SK-N-SH treated with all-trans-retinoic acid at 6 μM for 48 hours (cell line): ENCODE data around the gene FXR2.

Experiments
- ATAC-seq: fragments of 200-7000 bp; cut with Tn5 transposase; 3 replicates; pipeline ENCODE4 v1.9.1; 2020; ENCODE audit warnings: mild to moderate bottlenecking, moderate library complexity
- ARNTL ChIP-seq: fragments of 450-650 bp; formaldehyde crosslinking; IDR thresholded peaks from 2 replicates; pipeline ENCODE4 v1.5.0; 2020; ENCODE audit warnings: low read depth, mild to moderate bottlenecking, moderate library complexity, borderline replicate concordance
- BACH2 ChIP-seq: fragments of 250-450 bp; sonication (Bioruptor Pico); IDR thresholded peaks from 2 replicates; pipeline ENCODE4 v1.9.0; 2021; ENCODE audit warnings: mild to moderate bottlenecking, borderline replicate concordance
- CREB5 ChIP-seq: fragments of 250-450 bp; sonication (Bioruptor Pico); IDR thresholded peaks from 2 replicates; pipeline ENCODE4 v1.5.1; 2020; ENCODE audit warnings: low read depth, mild to moderate bottlenecking, moderate library complexity
- CSDC2 ChIP-seq: fragments of 250-450 bp; sonication (Bioruptor Pico); IDR thresholded peaks from 2 replicates; pipeline ENCODE4 v1.5.0; 2020; ENCODE audit warnings: mild to moderate bottlenecking, moderate library complexity
- CSRNP3 ChIP-seq: fragments of 250-450 bp; sonication (Bioruptor Pico); IDR thresholded peaks from 2 replicates; pipeline ENCODE4 v1.5.1; 2021; ENCODE audit warnings: mild to moderate bottlenecking, moderate library complexity
- ESRRG ChIP-seq: fragments of 250-450 bp; sonication (Bioruptor Pico); IDR thresholded peaks from 2 replicates; pipeline ENCODE4 v1.6.1; 2021; ENCODE audit warnings: mild to moderate bottlenecking
- GLIS3 ChIP-seq: fragments of 250-450 bp; sonication (Bioruptor Pico); IDR thresholded peaks from 2 replicates; pipeline ENCODE4 v1.5.0; 2020; ENCODE audit warnings: mild to moderate bottlenecking, moderate library complexity
- ISL1 ChIP-seq: fragments of 250-450 bp; sonication (Bioruptor Pico); IDR thresholded peaks from 2 replicates; pipeline ENCODE4 v2.1.2; 2022; ENCODE audit warnings: mild to moderate bottlenecking, moderate library complexity
- OSR1 ChIP-seq: fragments of 250-450 bp; sonication (Bioruptor Pico); IDR thresholded peaks from 2 replicates; pipeline ENCODE4 v1.8.0; 2022; ENCODE audit warnings: moderate library complexity, mild to moderate bottlenecking, inconsistent platforms
- PATZ1 ChIP-seq: fragments of 250-450 bp; sonication (Bioruptor Pico); IDR thresholded peaks from 2 replicates; pipeline ENCODE4 v1.8.0; 2020; ENCODE audit warnings: mild to moderate bottlenecking, moderate library complexity, borderline replicate concordance
- POU6F1 ChIP-seq: fragments of 250-450 bp; sonication (Bioruptor Pico); IDR thresholded peaks from 2 replicates; pipeline ENCODE4 v1.8.0; 2021; ENCODE audit warnings: low read depth, mild to moderate bottlenecking, moderate library complexity, borderline replicate concordance
- PPARA ChIP-seq: fragments of 250-450 bp; sonication (Bioruptor Pico); IDR thresholded peaks from 2 replicates; pipeline ENCODE4 v1.5.0; 2020; ENCODE audit warnings: mild to moderate bottlenecking, borderline replicate concordance
- RARB ChIP-seq: fragments of 250-450 bp; sonication (Bioruptor Pico); IDR thresholded peaks from 2 replicates; pipeline ENCODE4 v1.8.0; 2021; ENCODE audit warnings: mild to moderate bottlenecking, moderate library complexity
- SNAI2 ChIP-seq: fragments of 250-450 bp; sonication (Bioruptor Pico); IDR thresholded peaks from 2 replicates; pipeline ENCODE4 v1.5.0; 2020; ENCODE audit warnings: mild to moderate bottlenecking, moderate library complexity
- TCF4 ChIP-seq: fragments of 250-450 bp; sonication (Bioruptor Pico); IDR thresholded peaks from 2 replicates; pipeline ENCODE4 v1.8.0; 2021; ENCODE audit warnings: mild to moderate bottlenecking, moderate library complexity, borderline replicate concordance
- TOX ChIP-seq: fragments of 250-450 bp; sonication (Bioruptor Pico); IDR thresholded peaks from 2 replicates; pipeline ENCODE4 v1.8.0; 2021; ENCODE audit warnings: mild to moderate bottlenecking, moderate library complexity, borderline replicate concordance
- TSHZ2 ChIP-seq: fragments of 250-450 bp; sonication (Bioruptor Pico); IDR thresholded peaks from 2 replicates; pipeline ENCODE4 v1.5.0; 2020; ENCODE audit warnings: mild to moderate bottlenecking, moderate library complexity
- ZC3H10 ChIP-seq: fragments of 250-450 bp; sonication (Bioruptor Pico); IDR thresholded peaks from 2 replicates; pipeline ENCODE4 v1.5.1; 2021; ENCODE audit warnings: mild to moderate bottlenecking, moderate library complexity
- ZFP3 ChIP-seq: fragments of 250-450 bp; sonication (Bioruptor Pico); IDR thresholded peaks from 2 replicates; pipeline ENCODE4 v1.5.0; 2020; ENCODE audit warnings: mild to moderate bottlenecking, moderate library complexity
- ZNF565 ChIP-seq: fragments of 450-650 bp; formaldehyde crosslinking; conservative IDR thresholded peaks from 2 replicates; pipeline ENCODE4 v1.5.0; 2020; ENCODE audit warnings: low read depth, mild to moderate bottlenecking, moderate library complexity
- ZNF70 ChIP-seq: fragments of 450-650 bp; formaldehyde crosslinking; IDR thresholded peaks from 2 replicates; pipeline ENCODE4 v1.5.0; 2020; ENCODE audit warnings: mild to moderate bottlenecking, moderate library complexity

Gene FXR2

GRCh38 chr17:7593296-7593695 is 21.4 kb downstream of the FXR2 start:
- TF ChIP-seq ESRRG, result no peak
- TF ChIP-seq SNAI2 (CRISPR knock-in tag), result no peak
- TF ChIP-seq PPARA (CRISPR knock-in tag), result no peak
- TF ChIP-seq POU6F1 (CRISPR knock-in tag), result no peak
- no peak for TF ChIP-seq GLIS3
- TF ChIP-seq CSDC2 (CRISPR knock-in tag), result no peak
- TF ChIP-seq TCF4 (CRISPR knock-in tag), result no peak
- TF ChIP-seq TSHZ2 (CRISPR knock-in tag), result no peak
- no peak for TF ChIP-seq TOX (CRISPR knock-in tag)
- TF ChIP-seq ARNTL, result no peak
- no peak for TF ChIP-seq BACH2
- no peak for TF ChIP-seq RARB (CRISPR knock-in tag)
- no peak for TF ChIP-seq ZNF70 (CRISPR knock-in tag)
- TF ChIP-seq ZC3H10 (CRISPR knock-in tag), result no peak
- TF ChIP-seq OSR1, result no peak
- ATAC-seq, result no peak

- no peak for TF ChIP-seq RARB (CRISPR knock-in tag)
- no peak for TF ChIP-seq ZC3H10 (CRISPR knock-in tag)
- TF ChIP-seq ZNF70 (CRISPR knock-in tag), result no peak
- TF ChIP-seq GLIS3, result no peak
- TF ChIP-seq TCF4 (CRISPR knock-in tag), result no peak
- TF ChIP-seq PATZ1 (CRISPR knock-in tag), result no peak
- no peak for TF ChIP-seq ARNTL
- TF ChIP-seq ESRRG, result no peak
- no peak for TF ChIP-seq CSRNP3 (CRISPR knock-in tag)
- TF ChIP-seq TSHZ2 (CRISPR knock-in tag), result no peak
- TF ChIP-seq POU6F1 (CRISPR knock-in tag), result no peak
- no peak for TF ChIP-seq CREB5 (CRISPR knock-in tag)
- TF ChIP-seq CSDC2 (CRISPR knock-in tag), result no peak
- no peak for TF ChIP-seq BACH2
- no peak for TF ChIP-seq ZFP3 (CRISPR knock-in tag)
- TF ChIP-seq ISL1 (CRISPR knock-in tag), result no peak
- TF ChIP-seq SNAI2 (CRISPR knock-in tag), result no peak
- TF ChIP-seq ZNF565 (CRISPR knock-in tag), result no peak
- no peak for TF ChIP-seq PPARA (CRISPR knock-in tag)
- ATAC-seq, result no peak
These were observed 22.2 kb downstream of the FXR2 start for GRCh38 chr17:7592422-7593021.
